Renal cortex interstitium (tissue), 11 donors: ENCODE data around the gene RASAL2. TPM values are rescaled to one million over a fixed set of nuclear protein-coding genes. Genes with fewer than 3 reads are reported as not detected.

Experiments used
- DNase-seq, 11 donors: peaks; one replicate each; pipeline ENCODE4 v3.0.0-alpha.2; 2013; ENCODE audit warnings: low read depth in 9 of 11, low spot score in 4 of 11; ENCODE audit errors: extremely low read depth in 1 of 11
- polyA plus RNA-seq, 3 donors: library from polyadenylated mRNA; unstranded; fragments of 120-200 nt; gene quantifications; one replicate each; pipeline ENCODE4 v1.2.1, GENCODE V29; 2013; ENCODE audit not compliant: insufficient read length in 3 of 3

The RASAL2 gene
- polyA plus RNA-seq, 3 donors: 18.7 to 23.2 (median 19.6) TPM

DNA sequence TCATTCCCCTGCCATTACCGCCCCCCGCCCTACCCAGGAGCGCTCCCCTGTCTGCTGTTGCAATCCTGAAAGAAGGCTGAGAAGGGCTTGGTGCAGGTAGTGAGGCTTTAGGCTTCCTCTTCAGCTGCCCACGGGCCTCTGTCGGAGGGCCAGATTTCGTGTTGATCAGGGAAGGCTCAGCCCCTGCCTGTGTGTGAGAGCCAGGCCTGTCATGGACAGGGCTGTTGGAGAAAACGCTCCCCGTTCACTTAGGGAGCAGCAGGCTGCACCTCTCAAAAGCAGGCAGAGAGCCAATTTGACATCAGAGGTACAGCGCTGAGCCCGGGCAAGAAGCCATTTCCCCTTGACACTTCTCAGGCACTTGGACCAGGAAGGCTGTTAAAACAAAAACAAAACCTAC lies 438.0 kb downstream of the RASAL2 start:
- DNase-seq: no peak

DNA sequence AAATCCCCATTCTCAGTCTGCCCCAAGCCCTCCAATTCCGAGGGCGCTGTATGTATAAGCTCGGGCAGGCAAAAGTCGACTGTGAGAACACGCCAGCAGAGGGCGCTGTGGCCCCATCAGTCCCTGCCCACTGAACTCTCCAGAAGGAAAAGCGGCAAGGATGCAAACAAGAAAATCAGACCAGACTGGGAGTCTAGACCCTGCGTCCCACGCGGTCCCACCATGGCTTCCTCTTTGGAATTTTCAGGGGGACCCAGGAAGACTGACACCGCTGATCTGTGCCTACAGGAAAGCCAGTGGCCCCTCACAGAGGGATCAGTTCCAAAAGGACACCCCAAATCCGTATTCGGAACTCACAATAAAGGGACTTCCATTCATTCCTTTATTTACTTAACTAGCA lies 438.5 kb downstream of the RASAL2 start:
- peak; percentile 43 to 72 (median 67) for DNase-seq

DNA sequence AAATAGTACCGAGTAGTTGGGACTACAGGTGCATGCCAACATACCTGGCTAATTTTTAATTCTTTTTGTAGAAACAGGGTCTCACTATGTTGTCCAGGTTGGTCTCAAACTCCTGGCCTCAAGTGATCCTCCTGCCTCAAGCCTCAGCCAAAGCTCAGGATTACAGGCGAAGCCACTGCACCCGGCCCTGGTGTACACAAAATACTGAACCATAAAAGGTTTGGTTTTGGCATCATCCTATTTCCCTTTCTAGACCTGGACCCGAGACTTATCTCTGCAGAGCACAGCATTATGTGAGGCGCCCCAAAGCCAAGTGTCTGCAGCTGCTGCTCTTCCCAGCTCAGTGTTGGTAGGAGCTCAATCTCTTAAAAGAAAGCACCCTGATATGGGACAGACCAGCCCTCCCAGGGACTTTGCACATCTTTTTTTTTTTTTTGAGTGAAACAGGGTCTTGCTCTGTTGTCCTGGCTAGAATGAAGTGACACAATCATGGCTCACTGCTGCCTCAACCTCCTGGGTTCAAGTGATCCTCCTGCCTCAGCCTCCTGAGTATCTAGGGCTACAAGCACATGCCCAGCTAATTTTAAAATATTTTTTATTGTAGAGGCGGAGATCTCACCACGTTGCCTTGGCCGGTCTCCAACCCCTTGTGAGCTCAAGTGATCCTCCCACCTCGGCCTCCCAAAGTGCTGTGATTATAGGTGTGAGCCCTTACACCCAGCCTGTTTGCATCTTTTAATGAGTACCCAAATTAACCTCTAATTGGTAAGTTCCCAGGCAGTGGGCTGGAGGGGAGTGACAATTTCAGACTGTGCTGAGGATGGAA lies 439.4 kb downstream of the RASAL2 start:
- no peak for DNase-seq

Other genes starting within 250 kb of the RASAL2 start
- gene SEC16B, start 124.0 kb upstream of the RASAL2 start, polyA plus RNA-seq: 1 to 10 TPM; 3.4 to 4.5 (median 4.4) TPM